ENCODE measurements around the gene RCAN2.

Gene RCAN2

DNA sequence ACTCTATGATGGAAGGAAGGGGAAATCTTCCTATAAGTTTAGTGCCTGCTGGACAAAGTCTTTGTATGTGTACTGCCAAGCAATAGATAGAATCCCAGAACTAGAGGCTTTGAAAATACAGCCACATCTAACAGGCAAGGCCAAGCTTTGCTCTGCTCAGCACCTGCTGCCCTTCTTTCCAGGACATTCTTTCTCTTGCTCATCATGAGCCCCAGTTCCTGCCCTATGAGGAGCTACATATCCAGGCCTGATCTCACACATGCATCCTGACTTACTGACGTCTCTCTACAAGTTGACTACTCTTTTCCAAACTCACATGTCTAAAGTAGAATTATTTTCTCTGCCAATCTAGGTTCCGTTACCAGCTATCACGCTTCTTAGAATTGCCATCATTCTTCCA, 256.0 kb downstream of the RCAN2 start:
- DNase-seq (ENCODE audit: low read depth, low spot score): no peak
- no peak overlapping the region for H3K27ac ChIP-seq

DNA sequence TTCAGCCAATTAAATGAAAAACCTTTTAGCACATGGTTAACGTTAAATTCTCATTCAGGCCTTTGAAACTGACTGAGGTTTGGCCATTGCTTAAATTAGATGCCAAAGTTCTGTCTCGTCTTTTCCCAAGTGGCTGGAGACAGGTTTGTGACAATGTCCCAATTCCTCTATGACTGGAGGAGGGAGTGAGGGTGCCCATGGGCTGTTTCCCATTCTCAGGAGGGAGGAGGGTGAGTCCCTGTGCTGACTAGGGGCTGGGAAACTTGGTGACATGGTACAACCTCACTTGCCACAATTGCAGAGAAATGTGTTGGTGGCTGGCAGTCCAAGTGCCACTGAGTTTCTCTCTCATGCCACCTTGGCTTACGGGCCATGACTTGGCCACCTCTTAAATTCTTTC, 256.5 kb downstream of the RCAN2 start:
- no peak for DNase-seq (ENCODE audit: low read depth, low spot score)
- no peak overlapping the region for H3K27ac ChIP-seq

DNA sequence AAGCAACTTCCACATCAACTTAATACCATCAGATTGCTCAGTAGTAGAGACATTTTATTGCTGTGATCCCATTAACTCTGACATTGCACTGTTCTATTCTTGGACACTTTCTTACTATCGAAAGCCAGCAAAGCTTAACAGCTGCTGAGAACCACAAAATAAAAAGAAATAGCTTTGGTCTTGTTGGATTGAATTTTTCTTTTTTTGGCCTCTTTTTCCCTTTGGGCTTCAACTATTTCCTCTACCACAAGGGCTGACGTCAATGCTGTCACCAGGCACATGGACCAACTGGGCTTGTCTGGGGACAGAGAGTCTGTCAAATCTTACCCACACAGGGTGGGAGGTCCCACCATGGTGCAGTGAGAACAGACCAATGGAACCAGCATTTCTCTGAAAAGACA, 257.1 kb downstream of the RCAN2 start:
- DNase-seq (ENCODE audit: low read depth, low spot score): no peak
- no peak overlapping the region for H3K27ac ChIP-seq

DNA sequence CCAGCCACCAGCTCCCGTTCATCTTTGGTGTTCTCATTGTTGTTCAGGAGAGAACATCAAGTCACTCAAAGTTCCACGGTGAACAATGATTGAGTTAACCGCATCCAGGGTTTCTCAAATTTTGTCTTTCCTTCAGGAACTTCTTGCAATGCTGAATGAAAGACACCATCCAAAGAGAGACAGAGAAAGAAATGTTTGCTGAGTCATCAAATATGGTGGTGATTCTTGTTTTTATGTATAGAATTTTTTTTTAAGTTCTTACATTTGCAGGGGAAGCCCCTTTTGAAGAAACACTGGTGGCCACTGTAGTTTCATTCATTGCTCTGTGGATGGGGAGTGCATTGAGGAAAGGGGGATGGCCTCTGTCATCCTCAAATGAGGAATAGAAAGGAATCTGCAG, 258.1 kb downstream of the RCAN2 start:
- no peak for DNase-seq (ENCODE audit: low read depth, low spot score)
- H3K27ac ChIP-seq: no peak overlapping the region

DNA sequence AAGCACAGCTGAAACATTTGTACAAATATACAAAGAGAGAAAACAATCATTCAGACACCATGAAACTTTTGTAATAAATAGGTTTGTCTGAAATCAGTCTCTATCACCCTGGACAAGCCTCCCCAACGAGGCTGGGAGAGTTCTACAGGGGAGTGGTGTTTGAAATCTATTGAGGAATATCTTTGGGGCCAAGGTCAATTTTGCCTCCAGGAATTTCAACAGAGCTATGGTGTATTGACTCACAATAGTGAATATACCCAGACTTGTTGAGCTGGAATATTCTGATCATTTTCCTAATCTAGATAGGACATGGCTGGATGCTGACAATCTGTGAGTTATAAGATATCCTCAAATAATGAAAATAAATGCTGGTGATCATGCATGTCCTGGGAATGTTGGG, 269.0 kb downstream of the RCAN2 start:
- no peak overlapping the region for H3K27ac ChIP-seq
- DNase-seq (ENCODE audit: low read depth, low spot score): no peak

DNA sequence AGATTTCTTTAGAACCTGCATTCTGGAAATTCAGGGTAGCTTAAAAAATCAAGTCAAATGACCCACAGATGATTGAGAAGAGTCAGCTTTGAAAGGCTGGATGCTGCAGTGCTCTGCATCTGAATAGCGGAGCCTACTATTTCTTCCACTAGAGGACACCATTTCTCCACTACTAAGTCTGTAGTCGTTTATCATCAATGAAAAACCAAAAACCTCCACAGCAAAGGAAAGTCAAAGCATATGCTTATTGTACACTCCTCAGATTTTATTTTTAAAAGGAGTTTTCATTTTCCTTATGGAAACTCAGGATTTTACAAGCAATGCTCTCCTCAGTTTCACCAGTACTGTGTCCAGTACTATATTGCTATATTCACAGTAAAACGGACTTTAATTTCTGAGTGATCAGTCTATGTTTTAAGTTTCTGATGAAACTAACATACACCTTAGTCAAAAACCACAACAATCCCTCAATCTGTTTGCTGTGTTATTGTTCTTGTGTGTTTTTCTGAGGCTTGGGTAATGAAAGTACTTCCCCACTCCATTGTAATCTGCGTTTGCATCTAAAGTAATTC, 269.9 kb downstream of the RCAN2 start:
- DNase-seq (ENCODE audit: low read depth, low spot score): no peak
- no peak overlapping the region for H3K27ac ChIP-seq

DNA sequence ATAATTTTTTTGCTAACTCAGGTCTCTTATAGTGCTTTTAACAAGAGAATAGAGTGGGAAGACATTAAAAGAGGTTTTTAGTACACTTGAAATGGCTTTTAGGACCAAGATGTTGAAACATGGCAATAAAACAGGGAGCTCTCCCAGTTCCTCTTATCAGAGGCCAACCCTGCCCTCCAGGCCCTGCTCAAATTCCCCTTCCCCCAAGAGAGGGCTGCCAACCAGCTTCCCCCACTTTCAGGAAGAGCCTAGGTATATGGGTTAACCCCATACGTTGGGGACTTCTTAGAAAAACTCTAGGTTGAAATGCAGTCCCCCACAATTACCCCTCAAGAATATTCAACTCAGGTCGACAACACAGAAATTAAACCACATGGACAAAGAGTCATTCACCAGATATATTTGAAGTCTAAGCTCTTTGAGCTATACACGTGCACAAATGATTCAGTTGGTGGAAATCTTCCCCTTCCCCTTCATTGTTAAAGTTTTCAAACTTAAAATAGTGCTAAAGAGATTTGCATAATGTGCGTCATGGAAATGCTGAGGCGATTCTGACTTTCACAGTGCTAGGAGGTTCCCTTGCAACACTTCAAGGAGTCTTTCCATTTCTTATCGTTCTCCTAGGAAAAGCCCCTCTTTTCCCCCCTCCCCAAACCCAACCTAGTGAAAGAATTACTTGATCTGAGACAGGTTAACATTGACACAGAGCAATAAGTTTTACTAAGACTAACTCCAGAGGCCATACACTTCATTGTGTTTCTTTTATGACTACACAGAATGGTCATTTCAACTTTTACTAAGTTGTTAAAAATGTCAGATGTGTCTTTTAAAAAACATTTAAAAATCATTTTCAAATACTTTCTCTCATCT, 270.7 kb downstream of the RCAN2 start:
- H3K27ac ChIP-seq: no peak overlapping the region
- no peak for DNase-seq (ENCODE audit: low read depth, low spot score)

DNA sequence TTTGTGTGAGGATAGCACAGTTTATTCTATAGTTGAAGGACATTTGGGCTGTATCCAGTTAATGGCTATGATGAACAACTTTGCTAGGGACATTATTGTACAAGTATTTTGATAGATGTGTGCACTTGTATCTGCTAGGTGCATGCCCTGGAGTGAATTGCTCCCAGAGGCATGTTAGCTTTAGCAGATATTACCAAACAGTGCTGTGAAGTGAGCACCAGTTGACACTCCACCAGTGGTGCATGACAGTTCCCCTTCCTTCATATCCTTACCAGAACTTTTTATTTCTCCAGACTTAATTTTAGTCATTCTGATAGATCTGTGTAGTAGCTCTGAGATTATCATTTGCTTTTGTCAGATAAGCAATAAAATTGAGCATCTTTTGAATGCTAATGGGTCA, 271.6 kb downstream of the RCAN2 start:
- no peak overlapping the region for H3K27ac ChIP-seq
- DNase-seq (ENCODE audit: low read depth, low spot score): no peak

DNA sequence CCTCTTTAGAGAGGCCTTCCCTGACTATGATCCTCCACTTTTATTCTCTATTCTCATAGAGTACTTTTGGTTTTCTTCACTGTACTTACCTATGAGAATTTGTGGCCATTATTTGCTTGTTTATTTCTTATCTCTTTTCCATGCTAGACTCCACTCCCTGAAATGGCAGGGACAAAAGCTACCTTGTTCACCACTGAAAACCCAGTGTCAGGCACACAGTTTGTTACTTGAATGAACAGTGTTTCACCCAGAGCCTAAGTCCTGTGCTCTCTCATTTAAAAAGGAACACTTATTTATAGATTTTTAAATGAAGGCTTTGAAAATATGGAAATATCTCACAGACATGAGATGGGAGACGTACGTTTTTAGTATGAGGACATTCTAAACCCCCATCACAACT, 272.8 kb downstream of the RCAN2 start:
- DNase-seq (ENCODE audit: low read depth, low spot score): no peak
- no peak overlapping the region for H3K27ac ChIP-seq

DNA sequence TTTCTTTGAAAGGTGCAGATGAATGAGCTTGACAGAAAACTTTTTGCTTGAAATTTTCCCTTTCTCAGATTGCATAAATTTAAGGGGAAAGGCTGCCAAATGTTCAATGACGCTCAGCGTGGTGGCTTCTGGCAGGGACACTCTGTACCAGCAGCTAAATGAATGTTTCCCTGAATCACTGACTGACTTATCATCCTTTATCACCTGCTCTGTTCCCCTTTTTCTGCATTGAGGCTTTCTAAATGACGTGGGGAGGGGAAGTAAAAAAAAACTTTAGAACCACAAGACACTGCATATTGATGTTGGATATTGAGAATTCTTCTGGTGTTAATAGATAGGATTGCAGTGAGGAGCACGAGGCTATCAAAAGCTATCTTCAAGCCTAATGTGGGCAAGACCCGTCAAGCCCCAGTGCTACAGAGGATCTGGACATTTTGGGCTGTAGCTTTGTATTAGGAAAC, 273.5 kb downstream of the RCAN2 start:
- H3K27ac ChIP-seq: no peak overlapping the region
- DNase-seq (ENCODE audit: low read depth, low spot score): no peak

DNA sequence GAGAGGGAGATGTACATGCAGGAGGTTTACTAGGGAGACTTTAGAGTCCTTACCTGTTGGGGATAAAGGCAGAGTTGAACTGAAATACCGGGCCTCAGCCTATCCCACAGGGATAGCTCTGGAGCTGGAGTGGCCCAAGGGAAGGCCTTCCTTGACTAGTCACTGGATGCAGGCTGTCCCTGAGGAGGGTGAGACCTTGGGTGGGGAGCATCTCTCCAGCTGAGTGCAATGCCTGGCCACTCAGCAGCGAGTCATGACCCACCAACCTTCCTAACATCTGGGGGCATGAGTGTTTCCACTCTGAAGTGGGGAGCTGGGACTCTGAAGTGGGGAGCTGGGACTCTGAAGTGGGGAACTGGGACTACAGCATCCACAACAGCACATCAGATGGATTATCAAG, 274.4 kb downstream of the RCAN2 start:
- DNase-seq (ENCODE audit: low read depth, low spot score): no peak
- no peak overlapping the region for H3K27ac ChIP-seq

DNA sequence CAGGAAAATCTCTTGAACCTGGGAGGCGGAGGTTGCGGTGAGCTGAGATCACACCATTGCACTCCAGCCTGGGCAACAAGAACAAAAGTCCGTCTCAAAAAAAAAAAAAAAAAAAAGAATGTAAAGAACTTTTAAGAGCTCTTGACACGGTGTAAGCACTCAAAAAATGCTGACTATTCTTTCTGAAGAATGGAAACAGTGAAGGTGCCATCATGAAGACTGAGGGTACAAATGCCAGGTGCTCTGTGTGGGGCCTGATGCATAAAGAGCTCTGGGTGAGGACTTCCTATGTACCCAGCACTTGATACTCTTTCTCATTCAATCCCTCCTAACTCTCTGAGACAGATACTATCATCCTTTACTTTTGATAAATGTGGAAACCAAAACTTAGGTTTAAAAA, 275.5 kb downstream of the RCAN2 start:
- DNase-seq (ENCODE audit: low read depth, low spot score): no peak
- H3K27ac ChIP-seq: no peak overlapping the region

DNA sequence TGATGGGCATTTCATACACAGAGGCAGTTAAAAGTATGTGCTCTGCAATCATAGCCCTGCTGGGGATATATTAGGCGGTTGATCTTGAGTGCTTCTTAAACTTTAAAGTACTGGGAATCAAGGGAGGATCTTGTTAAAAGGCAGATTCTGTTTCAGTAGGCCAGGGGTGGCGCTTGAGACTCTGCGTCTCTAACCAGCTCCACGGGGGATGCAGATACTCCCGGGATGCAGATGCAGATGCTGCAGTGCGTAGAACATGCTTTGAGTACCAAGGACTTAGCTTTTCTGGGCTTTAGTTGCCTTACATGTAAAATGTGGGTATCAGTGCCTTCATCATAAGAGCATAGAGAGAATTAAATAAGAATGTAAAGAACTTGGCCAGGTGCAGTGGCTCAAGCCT, 276.0 kb downstream of the RCAN2 start:
- no peak for DNase-seq (ENCODE audit: low read depth, low spot score)
- H3K27ac ChIP-seq: no peak overlapping the region

DNA sequence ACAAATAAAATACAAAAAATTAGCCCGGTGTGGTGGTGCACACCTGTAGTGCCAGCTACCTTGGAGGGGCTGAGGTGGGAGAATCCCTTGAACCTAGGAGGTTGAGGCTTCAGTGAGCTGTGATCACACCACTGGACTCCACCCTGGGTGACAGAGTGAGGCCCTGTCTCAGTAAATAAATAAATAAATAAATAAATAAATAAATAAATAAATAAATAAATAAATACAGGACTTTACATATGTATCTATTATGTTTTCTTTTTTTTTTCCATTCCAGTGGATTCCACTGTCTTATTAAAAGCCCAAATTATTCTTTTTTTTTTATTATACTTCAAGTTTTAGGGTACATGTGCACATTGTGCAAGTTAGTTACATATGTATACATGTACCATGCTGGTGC, 279.3 kb downstream of the RCAN2 start:
- no peak overlapping the region for H3K27ac ChIP-seq
- no peak for DNase-seq (ENCODE audit: low read depth, low spot score)

DNA sequence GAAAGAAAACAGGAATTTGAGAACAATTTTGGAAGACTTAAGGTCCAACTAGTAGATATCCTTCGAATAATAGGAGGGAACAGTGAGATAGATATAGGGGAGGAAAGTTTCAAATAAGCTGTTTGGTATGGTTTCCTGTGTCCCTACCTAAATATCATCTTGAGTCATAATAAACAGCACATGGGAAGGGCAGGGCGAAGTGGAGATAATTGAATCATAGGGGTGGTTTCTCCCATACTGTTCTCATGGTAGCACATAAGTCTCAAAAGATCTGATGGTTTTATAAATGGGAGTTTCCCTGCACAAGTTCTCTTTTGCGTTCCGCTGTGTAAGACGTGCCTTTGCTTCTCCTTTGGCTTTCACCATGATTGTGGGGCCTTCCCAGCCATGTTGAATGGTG, 281.0 kb downstream of the RCAN2 start:
- no peak overlapping the region for H3K27ac ChIP-seq
- no peak for DNase-seq (ENCODE audit: low read depth, low spot score)

DNA sequence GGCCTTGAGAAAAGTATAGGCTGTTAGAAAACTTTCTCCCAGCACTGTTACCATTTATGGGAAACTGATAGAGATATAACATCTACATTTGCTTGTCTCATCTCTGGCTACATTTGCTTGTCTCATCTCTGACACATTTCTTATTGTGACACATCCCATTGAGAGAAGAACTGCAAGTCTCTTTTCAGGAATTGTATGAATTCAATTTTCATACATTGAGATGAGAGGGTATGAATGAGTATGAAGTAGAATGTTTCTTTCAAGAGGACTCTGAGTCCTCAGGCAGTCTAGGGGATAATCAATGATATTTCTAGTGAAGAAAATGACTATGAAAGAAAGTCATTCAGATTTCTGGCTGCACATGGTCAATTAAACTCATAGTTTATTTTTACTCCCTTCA, 282.9 kb downstream of the RCAN2 start:
- no peak overlapping the region for H3K27ac ChIP-seq
- DNase-seq (ENCODE audit: low read depth, low spot score): no peak

DNA sequence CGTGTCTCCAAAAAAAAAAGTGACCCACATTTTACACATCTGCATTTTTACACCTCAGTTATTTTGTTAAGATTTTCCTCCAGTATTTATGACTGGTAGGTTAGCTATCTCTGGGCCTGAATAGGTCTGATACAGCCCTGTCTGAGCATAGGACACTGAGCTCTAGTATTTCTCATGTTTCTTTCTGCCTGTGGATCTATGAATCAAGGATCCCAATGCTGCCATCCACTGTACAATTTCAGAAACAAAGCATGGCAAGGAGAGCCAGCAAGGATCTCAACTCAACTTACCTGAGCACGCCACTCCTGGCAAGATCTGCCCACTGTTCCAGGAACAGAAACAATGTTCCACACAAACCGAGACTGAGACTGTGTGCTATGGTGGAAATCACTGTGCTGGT, 284.1 kb downstream of the RCAN2 start:
- no peak for DNase-seq (ENCODE audit: low read depth, low spot score)
- H3K27ac ChIP-seq: no peak overlapping the region

DNA sequence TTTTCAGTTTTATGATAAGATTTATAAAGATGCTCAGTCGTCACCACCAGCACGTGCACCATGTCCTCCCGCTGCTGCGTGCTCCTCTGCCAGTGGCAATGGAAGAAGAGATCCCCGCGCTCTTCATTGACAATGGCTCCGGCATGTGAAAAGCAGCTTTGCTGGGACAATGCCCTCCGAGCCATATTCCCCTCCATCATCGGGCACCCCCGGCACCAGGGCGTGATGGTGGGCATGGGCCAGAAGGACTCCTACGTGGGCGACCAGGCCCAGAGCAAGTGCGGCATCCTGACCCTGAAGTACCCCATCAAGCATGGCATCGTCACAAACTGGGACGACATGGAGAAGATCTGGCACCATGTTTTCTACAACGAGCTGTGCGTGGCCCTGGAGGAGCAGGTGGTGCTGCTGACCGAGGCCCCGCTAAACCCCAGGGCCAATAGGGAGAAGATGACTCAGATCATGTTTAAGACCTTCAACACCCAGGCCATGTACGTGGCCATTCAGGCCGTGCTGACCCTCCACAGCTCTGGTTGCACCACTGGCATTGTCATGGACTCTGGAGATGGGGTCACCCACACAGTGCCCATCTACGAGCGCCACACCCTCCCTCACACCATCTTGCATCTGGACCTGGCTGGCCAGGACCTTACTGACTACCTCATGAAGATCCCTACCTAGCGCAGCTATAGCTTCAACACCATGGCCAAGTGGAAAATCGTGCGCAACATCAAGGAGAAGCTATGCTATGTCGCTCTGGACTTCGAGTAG, 286.2 kb downstream of the RCAN2 start:
- DNase-seq (ENCODE audit: low read depth, low spot score): no peak

DNA sequence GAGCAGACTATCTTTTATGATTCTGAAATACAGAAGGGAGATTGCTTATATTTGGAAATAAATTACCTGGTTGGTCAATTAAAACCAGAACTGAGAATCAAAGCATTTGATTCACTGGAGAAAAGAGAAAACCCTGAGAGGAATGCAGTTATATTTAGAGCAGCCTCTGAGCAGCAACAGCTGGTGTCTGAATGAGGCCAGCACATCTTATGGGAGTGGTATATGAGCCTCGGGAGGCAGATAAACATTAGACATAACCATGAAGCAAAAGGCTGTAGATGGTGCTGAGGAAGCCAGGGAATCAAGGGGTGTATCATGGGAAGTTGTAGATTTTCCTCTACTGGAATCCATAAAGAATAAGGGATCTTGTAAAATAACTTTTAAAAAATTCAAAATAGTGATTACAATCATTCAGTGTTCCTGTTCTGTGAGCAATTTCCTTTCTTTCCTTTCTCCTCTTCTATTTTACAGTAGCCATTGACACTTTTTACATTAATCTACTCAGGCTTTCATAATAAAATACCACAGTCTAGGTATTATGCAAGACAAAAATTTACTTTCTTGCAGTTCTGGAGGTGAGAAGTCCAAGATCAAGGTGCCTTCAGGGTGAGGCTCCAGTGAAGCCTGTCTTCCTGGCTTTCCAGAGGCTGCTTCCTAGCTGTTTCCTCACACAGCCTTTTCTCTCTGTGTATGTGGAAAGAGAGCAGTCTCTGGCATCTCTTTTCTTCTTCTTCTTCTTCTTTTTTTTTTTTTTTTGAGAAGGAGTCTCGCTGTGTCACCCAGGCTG, 287.7 kb downstream of the RCAN2 start:
- no peak overlapping the region for H3K27ac ChIP-seq
- no peak for DNase-seq (ENCODE audit: low read depth, low spot score)

More for the DNA sequence above, 286.2 kb downstream of the RCAN2 start:
- H3K27ac ChIP-seq: no peak overlapping the region

DNA sequence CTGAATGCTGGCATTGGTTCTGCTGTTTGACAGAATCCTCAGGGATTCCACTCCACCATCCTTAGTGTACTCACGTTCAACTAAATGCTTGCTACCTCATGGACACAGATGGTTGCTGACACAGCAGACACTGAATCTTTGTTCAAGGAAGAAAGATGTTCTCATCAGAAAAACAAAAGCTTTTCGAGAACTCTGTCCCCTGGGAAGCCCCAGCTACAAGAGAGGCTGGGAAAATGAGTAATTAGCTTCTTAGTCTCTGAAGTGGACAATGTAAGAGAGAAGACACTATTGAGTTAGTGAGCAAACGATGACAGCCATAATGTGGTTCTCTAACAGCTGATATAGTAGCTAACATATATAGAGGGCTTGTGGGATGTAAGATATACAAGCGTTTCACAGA, 289.5 kb downstream of the RCAN2 start:
- no peak for DNase-seq (ENCODE audit: low read depth, low spot score)
- H3K27ac ChIP-seq: no peak overlapping the region

DNA sequence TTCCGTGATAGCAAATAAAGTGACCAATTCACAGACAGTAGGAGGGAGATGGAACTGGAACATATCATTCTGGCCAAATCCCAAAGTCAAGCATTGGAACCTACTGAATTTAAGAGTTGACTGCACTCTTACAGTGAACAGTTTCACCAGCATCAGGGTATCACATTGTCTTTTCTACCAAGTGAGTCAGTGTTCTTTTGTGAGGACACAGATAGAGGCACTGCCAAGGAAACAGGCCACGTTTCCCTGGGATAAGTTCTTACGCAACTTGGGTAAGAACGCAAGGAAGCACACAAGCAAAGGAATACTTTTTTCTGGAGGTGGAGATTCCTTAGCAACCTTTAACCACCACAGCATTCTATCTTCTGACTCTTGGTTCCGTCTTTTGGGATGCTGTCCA, 291.9 kb downstream of the RCAN2 start:
- no peak overlapping the region for H3K27ac ChIP-seq
- DNase-seq (ENCODE audit: low read depth, low spot score): no peak

All from epithelial cell of prostate (primary cell).